Adrenal gland (tissue), 5 donors: ENCODE results near the gene EFHD1.

ENCODE experiments used
- CTCF ChIP-seq, 6 experiments: fragments of 450-650 bp in 4 of 6; fragments of 200-600 bp in 2 of 6; sonication (generic) in 1 of 6; IDR thresholded peaks; 1 replicate in 5 of 6; 2 replicates in 1 of 6; pipeline versions ENCODE4 v1.5.1 to v1.8.0; 2016 to 2021; ENCODE audit warnings: antibody characterized with exemption in 6 of 6, mild to moderate bottlenecking in 2 of 6, moderate library complexity in 1 of 6
- POLR2A ChIP-seq, 2 donors: fragments of 450-650 bp; IDR thresholded peaks; one replicate each; pipeline ENCODE4 v1.6.1; 2017; ENCODE audit warnings: antibody characterized with exemption in 2 of 2, mild to moderate bottlenecking in 2 of 2, moderate library complexity in 1 of 2
- donor health status: DM: no; HTN: no; CAD: no.

- TF ChIP-seq CTCF (IDR thresholded peaks at IDR 0.05) (no peak), POLR2A (IDR thresholded peaks at IDR 0.05) (no peak)
These were observed 24.9 kb downstream of the EFHD1 start for GRCh38 chr2:232658217-232658785.
